Right ventricle myocardium superior (tissue), 1 donor: ENCODE data around the gene HMCN2. TPM values are rescaled to one million over a fixed set of nuclear protein-coding genes. Genes with fewer than 3 reads are reported as not detected.

Experiments used
- ATAC-seq: fragments of 200-7000 bp; cut with Tn5 transposase; one replicate; pipeline ENCODE4 v1.9.1; 2020; ENCODE audit warnings: mild to moderate bottlenecking; ENCODE audit not compliant: poor library complexity
- DNase-seq: peaks from one replicate; pipeline ENCODE4 v3.0.0-alpha.2; 2020
- intact Hi-C: fragments of 100-400 bp; cut with DNase I; formaldehyde crosslinking; loops from one replicate; pipeline ENCODE4 v1.11.2; 2022
- total RNA-seq: library from RNA; stranded (reverse); fragmentation: NEBNext Ultra II Directional; extraction: Animal tissue kit (Norgen Biotek cat#: 25700); gene quantifications from one replicate; pipeline ENCODE4 v1.2.1, GENCODE V29; 2021
- donor health status: DM: no; HTN: yes; CAD: no; lungs with severe emphysema.

Gene HMCN2
- total RNA-seq, 1 donor from 2014 or later, result 5.2 TPM

DNA sequence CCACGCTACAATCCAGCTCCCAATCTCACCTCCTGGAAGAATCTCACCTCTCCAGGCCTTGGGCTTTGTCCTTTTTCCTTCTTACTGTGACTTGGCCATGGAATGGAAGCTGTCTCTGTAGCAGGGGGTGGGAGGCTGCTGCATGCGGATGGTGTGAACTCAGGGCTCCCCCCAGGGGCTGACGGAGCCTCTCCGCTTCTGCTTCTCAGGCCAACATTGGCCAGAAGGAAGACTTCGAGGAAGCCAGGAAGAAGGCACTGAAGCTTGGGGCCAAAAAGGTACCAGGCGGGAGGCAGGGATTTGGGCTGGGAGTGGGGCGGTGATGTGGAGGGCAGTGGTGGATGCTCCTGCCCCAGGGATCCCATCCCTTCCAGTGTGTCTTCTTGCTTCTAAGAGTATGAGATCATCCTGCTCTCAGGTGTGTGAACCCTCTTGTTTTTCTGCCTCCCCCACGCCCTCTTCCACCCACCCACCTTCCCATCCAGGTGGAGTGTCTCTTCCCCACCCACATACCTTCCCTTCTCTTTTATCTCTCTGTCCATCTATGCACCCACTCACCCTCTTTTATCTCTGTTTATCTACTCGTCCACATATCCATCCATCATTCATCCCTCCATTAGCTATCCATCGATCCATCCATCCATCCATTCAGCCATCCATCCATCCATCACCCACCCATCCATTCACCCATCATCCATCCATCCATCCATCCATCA, 188.7 kb downstream of the HMCN2 start:
- ATAC-seq (no peak), DNase-seq (no peak)
- intact Hi-C loops, result no loop called here

DNA sequence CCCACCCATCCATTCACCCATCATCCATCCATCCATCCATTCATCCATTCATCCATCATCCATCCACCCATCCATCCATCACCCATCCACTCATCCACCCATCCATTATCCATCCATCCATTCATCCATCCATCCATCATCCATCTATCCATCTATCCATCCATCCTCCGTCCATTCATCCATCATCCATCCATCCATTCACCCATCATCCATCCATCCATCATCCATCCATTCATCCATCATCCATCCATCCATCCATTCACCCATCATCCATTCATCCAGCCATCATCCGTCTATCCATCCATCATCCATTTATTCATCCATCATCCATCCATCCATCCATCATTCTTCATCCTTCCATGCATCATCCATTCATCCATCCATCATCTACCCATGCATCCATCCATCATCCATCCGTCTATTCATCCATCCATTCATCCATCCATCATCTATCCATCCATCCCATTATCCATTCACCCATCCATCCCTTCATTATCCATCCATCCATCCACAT, 189.3 kb downstream of the HMCN2 start:
- ATAC-seq (no peak), DNase-seq (no peak)
- intact Hi-C loops, result no loop called here

DNA sequence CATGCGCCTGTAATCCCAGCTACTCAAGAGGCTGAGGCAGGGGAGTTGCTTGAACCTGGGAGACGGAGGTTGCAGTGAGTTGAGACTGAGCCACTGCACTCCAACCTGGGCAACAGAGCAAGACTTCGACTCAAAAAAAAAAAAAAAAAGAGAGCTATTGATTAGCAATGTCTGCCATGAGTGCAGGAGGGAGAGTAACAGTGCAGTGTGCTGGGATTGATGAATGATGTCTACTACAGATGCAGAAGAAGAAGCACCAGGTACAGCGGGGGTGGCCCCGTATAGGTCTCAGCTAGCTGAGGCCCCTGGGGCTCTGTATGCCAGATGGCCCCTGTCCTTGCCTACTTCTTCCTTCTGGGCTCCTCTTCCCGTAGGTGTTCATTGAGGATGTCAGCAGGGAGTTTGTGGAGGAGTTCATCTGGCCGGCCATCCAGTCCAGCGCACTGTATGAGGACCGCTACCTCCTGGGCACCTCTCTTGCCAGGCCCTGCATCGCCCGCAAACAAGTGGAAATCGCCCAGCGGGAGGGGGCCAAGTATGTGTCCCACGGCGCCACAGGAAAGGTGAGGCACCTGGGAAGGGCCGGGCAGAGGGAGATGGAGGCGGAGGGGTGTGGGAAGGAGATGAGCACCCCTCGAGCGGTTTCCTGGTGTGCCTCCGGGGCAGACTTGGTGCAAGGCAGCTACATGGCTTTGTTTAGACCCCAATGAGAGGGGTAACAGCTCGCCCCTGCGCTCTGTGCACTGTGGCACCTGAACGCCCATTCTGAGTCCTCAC, 192.7 kb downstream of the HMCN2 start:
- no peak for DNase-seq
- intact Hi-C loops, result no loop called here
- ATAC-seq, result no peak

DNA sequence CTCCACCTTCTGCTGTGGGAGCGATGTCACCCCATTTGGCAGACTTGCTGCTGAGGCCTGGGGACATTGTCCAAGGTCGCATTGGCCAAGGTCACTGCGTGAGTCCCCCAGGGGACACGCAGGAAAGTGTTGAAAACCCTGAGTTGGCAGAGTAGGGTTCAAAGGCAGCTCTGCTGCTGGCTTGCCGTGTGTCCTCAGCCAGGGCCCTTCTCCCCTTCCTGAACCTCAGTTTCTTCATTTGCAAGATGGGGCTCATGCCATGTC, 193.2 kb downstream of the HMCN2 start:
- no peak for ATAC-seq
- intact Hi-C loops, result no loop called here
- no peak for DNase-seq

DNA sequence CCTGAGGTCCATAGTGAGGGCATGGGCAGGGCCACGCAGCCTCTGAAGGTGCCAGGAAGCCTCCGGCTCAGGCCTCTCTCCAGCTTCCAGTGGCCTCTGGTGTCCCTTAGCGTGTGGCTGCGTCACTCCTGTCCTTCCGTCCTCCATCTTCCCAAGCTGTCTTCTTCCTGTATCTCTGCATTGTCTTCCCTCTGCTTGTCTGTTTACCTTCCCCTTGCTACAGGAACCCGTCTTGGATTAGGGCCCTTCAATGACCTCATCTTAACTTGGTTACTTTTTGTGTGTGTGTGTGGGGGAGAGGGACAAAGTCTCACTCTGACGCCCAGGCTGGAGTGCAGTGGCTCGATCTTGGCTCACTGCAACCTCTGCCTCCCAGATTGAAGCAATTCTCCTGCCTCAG, 193.6 kb downstream of the HMCN2 start:
- DNase-seq (no peak), ATAC-seq (no peak)
- intact Hi-C loops, result no loop called here

DNA sequence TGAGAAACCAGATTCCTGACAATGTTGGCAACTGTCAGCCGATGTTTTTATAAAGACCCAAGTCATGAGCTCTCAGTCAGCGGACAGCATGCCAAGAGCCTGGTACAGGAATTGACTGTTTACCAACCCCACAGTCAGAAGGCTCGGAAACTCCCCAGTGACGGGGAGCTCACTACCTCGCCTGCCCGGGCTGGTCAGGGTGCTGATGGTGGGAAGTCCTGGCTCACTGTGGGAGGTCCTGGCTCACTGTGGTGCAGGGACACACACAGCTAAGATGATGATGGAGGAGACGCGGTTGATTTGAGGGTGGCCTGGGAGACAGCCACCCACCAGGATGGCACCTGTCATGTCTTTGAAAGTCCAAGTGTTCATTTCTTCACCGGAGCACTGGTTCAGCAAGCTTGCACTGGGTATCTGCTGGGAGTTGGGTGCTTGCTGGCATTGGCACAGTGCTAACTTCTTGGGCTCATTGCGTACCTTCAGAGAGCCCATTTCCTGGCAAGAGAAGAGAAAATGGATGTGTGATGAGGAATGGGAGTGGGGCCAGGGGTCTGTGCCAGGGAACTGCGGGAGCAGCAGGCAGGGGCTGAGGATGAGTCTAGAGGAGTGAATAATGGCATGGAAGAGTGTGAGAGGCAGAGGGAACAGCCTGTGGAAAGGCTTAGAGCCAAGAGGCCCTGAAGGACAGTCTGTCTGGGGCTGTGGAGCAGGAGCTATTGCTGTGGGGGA, 194.5 kb downstream of the HMCN2 start:
- intact Hi-C loops, result no loop called here
- ATAC-seq, result no peak
- no peak for DNase-seq

DNA sequence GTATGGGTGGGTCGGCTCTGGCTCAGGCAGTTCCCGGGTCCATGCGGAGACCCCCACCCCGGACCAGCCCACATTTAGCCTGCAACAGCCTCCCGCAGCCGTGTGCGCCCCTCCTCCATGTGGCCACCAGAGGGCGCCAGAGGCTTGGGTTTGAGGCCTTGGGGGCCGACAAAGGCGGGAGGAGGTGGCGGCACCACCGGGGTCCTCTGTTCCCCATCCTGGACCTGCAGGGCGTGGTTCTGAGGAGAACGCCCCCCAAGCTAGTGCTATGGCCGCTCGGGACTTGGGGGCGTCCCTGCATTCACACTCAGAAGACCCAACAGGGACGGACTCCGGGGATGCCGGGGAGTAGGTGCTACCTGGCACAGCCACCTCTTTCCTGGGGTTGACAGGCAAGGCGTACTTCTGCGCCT, 195.7 kb downstream of the HMCN2 start:
- DNase-seq (peak; percentile 71), ATAC-seq (peak; percentile 70)
- intact Hi-C loops, result loop anchor here (1.0 kb wide), 1 partner anchor 222 kb away; no protein-coding TSS in a partner anchor

DNA sequence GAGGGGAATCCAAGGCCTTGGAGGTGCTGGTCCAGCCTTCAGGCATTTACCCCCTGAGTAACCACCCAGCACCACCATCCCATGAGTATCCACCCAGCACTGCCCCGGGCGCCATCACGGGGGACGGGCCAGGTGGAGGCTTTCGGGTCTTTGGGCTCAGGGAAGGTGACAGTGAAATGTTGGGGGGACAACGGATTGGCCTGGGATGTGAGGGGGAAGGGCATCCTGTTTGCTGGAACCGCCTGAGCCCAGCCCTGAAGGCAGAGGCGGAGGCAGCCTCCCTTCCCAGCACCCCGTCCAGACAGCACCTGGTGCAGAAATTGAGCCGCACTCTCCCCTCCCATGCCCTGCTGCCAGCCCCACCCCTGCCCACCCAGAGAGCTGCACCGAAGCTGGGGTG, 196.2 kb downstream of the HMCN2 start:
- no peak for ATAC-seq
- intact Hi-C loops, result loop anchor here (1.0 kb wide), 1 partner anchor 222 kb away; no protein-coding TSS in a partner anchor
- no peak for DNase-seq

DNA sequence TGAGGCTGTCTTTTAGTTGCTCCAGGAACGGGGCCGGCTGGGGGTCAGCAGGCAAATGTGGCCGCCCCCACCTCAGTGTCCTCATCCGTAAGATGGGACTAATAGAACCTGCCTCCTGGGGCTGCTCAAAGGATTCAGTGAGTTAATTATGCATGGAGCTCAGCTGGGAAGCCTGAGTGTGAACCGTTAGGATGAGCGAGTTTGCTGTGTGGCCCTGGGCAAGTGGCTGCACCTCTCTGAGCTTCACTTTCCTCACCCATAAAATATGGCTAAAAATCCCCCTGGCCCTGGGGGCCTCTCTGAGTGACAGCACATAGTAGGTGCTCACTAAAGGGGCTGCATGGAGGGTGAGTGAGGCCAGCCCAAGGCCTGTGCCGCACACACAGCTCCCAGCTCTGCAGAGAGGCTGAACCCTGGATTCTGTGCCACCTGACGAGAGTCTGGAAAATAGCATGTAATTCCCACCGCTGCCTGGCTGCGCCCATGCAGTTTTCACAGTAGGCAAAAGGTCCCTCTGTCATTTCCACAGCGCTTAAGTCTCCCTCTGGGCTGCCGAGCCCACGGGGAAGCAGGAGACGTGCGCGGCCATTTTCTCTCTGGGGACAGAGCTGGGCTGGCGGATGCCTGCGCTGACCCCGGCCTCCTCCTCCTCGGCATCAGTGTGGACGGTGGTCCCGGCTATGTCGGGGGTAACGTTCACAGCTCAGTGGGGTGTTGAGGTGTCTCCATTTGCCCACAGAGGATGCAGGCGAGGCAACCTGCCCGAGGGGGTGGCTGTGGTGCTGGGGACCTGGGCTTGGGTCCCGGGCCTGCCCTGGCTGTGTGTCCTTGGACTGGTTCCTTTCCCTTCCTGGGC, 197.4 kb downstream of the HMCN2 start:
- intact Hi-C loops, result no loop called here
- ATAC-seq, result no peak
- DNase-seq, result no peak

DNA sequence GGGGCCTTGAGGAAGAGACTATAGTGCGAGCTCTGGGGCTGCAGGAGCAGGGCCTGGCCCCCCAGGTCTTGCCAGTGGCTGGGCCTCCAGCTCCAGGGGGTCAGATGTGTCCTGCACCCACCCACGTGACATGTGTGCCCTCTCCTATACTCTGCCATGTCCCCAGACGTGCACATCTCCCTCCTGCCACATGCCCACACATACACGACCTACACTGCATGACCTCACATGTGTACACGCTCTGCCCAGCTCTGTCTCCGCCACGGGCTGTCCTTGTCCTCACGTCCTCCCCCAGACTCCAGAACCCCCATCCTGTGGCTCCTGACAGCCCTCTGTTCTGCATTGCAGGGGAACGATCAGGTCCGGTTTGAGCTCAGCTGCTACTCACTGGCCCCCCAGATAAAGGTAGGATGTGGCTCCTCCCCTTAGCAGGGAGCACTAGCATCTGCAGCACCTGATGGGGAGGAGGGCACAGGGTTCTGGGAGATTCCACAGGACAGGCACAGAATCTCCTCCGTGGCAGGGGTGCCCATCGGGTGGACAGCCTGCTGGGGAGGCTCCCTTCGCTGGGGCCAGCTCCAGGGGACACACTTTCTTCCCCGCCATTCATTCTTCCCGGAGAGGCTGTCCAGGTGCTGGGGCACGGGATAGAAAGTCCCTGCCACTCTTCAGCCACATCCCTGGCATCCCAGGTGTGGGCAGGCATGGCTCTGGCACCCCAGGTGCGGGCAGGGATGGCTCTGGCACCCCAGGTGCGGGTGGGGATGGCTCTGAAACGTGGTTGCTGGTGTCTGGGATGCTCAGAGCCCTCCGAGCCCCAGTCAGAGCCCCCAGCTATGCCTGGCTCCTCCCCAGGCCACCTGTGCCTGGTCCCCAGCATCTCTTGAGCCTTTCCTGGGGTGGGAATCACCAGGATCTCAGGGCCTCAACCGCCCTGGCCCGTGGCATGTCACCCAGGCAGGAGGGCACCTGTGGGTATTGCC, 198.5 kb downstream of the HMCN2 start:
- no peak for DNase-seq
- intact Hi-C loops, result no loop called here
- no peak for ATAC-seq

DNA sequence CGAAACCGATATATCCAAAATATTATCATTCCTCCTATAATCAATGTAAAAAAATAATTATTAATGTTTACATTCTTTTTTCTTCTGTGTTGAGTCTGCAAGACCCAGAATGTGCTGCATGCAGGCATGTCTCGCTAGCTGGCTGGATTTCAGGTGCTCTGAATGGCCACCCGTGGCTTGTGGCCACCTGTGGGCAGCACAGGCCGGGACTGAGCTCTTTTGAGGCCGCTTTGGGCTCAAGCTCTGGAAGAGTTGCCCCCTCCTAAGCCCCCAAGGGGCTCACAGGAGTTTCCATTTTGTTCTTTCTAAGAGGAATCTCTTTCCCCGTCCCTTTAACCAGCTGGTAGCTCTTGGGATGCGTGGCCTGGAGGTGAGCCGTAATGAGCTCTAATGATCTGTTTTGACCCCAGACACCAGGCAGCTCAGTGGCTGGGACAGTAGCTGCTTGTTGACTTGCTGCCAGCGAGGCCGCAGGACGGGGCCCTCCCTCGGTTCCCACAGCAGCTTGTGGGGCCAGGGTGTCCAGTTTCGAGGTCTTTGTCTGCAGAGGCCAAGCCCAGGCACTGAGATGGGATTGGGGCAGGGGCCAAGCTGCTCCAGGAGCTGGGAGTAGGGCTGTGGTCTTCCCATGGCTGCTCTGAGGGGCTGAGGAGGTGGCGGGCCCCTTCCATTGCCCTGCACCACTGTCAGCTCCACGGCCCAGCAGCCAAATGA, 200.0 kb downstream of the HMCN2 start:
- no peak for DNase-seq
- ATAC-seq, result no peak
- intact Hi-C loops, result no loop called here

DNA sequence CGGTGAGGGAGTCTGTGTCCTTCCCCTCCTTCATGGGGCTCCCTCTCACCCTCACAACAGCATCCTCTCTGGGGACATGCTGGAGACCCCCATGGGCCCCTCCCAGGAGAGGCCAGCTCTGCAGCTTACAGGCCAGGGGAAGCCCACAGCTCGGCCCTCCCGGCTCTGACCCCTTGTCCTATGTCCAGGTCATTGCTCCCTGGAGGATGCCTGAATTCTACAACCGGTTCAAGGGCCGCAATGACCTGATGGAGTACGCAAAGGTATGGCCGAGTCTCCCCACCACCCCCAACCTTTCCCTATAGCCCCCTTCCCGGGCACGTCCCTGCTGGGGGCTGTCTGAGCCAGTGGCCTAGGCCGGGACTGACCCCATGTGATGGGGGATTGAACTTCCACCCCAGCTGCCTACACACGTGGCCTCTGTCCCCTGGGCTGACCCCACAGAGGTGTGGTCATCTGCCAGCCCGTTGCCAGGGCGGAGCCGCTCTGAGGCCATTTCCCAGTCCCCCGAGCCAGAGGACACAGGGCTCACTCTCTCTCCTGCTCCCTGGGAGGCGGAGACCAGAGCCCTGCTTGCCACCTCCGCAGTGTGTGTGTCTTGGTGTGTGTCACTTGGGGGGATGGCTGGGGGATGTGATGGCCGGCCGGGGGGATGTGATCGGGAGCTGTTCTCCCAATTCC, 201.1 kb downstream of the HMCN2 start:
- ATAC-seq (no peak), DNase-seq (no peak)
- intact Hi-C loops, result no loop called here

DNA sequence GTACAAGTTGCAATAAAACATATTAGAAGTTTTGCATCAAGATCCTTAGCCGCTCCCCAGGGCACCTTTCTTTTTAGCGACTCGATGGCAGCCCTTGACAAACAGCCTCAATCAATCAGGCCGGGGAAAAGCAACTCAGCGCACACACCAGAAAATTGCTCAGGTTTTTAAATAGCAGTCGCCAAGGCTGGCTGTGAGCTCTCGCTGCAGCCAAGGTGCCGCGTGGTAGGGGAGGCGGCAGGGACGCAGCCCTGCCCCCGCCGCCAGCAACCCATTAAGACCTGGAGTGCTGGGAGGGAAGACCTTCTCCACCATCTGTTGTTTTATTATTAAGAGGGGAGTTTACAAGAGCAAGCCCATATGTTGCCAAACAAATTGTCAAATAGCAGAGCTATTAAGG, 201.8 kb downstream of the HMCN2 start:
- intact Hi-C loops, result no loop called here
- ATAC-seq, result no peak
- no peak for DNase-seq

DNA sequence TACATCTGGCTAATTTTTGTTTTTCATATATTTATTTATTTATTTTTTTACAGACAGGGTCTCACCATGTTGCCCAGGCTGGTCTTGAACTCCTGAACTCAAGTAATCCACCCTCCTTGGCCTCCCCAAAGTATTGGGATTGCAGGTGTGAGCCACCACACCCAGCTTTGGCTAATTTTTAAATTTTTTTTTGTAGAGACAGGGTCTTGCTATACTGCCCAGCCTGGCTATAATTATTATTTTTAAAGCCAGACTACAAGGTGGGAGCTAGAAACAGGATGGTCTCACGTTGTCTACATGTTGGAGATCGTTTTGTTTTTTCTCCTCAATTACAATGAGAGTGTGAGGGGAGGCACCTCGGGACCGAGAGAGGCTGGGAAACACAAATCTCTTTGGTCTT, 203.0 kb downstream of the HMCN2 start:
- DNase-seq, result no peak
- intact Hi-C loops, result no loop called here
- ATAC-seq, result no peak

DNA sequence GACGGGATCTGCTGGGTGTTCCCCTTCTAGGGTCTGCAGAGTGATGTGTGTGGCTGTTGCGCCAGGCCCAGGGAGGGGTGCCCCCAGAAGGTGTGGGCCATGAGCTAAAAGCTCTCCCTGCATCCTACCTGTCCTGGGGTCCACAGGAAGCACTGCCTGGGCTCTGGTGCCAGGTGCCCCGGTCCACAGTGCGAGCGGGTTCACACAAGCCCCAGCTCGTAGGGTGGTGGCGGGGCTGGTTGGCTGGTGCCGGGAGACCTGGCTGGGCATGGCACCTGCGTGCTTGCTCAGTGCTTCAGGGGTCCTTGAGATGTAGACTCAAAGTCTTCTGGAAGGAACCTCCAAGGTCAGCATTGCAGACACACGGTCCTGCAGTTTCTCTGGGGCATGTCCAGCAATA, 204.7 kb downstream of the HMCN2 start:
- DNase-seq (no peak), ATAC-seq (no peak)
- intact Hi-C loops, result no loop called here

DNA sequence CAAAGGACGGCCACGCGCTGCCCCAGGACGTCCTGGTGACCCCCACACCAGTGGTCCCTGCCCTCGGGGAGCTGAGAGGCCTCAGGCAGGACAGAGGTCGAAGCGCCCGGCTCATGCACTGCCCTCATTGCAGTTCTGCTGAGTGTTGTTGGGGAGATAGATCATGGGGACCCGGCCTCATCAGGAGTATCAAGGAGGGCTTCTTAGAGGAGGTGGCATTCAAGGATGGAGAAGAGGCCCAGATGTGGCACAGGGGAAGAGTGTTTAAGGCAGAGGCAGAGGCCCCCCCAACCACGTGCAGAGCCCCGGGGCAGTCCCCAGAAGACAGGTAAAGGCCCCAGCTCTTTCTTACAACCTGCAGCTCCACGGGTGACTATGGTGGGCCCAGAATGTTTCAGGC, 205.4 kb downstream of the HMCN2 start:
- no peak for ATAC-seq
- intact Hi-C loops, result no loop called here

More for the DNA sequence above, 205.4 kb downstream of the HMCN2 start:
- no peak for DNase-seq
